Thymus (tissue), 14 donors: ENCODE data around the gene KCNK1. TPM values are rescaled to one million over a fixed set of nuclear protein-coding genes. Genes with fewer than 3 reads are reported as not detected.
A peak's percentile ranks its signal among the peaks of the same experiment; 100 is the strongest.

ENCODE experiments used
- DNase-seq, 9 donors: peaks; one replicate each; pipeline ENCODE4 v3.0.0-alpha.2; 2013; ENCODE audit warnings: low spot score in 9 of 9, low read depth in 6 of 9, missing footprints in 1 of 9
- H3K27ac ChIP-seq, 2 donors: one replicate each; pipeline ENCODE4 v1.5.1; 2013; ENCODE audit warnings: control low read depth in 1 of 2, low read depth in 1 of 2, low read length in 1 of 2, mild to moderate bottlenecking in 1 of 2, moderate library complexity in 1 of 2
- H3K27me3 ChIP-seq, 2 donors: one replicate each; pipeline ENCODE4 v1.5.1; 2013; ENCODE audit warnings: low read length in 1 of 2; ENCODE audit not compliant: control insufficient read depth in 2 of 2, insufficient read depth in 1 of 2
- H3K36me3 ChIP-seq, 2 donors: one replicate each; pipeline ENCODE4 v1.5.1; 2013; ENCODE audit warnings: low read length in 1 of 2, mild to moderate bottlenecking in 1 of 2, moderate library complexity in 1 of 2; ENCODE audit not compliant: control insufficient read depth in 2 of 2, insufficient read depth in 2 of 2
- H3K4me1 ChIP-seq, 2 donors: one replicate each; pipeline ENCODE4 v1.5.1; 2013; ENCODE audit warnings: low read length in 2 of 2; ENCODE audit not compliant: control insufficient read depth in 2 of 2, insufficient read depth in 2 of 2
- H3K4me3 ChIP-seq, 2 donors: one replicate each; pipeline ENCODE4 v1.5.1; 2013; ENCODE audit warnings: low read length in 2 of 2, control low read depth in 1 of 2, mild to moderate bottlenecking in 1 of 2
- H3K9me3 ChIP-seq, 2 donors: one replicate each; pipeline ENCODE4 v1.5.1; 2013; ENCODE audit warnings: low read length in 1 of 2, mild to moderate bottlenecking in 1 of 2; ENCODE audit not compliant: control insufficient read depth in 2 of 2, insufficient read depth in 1 of 2
- WGBS: extraction: QIAGEN DNeasy Blood & Tissue Kit; methylation state at CpG from one replicate; pipeline ENCODE4 v1.1.7; 2013; 5-methylcytosine and 5-hydroxymethylcytosine counted together
- long read RNA-seq, 10 donors: transcript quantifications; one replicate each; lab custom pipeline, GENCODE V29; 2026
- polyA plus RNA-seq: library from polyadenylated mRNA; stranded (reverse); fragments of 200-250 nt; gene quantifications from one replicate; pipeline ENCODE4 v1.2.3, GENCODE V29; 2013
- total RNA-seq: library from RNA; stranded (reverse); fragments of 120-200 nt; gene quantifications from one replicate; pipeline ENCODE4 v1.2.4, GENCODE V29; 2013
- donor health status: healthy.

Gene KCNK1
- total RNA-seq (0.66 TPM), polyA plus RNA-seq (6.3 TPM)
- long read RNA-seq, donor 1: 0 reads
- long read RNA-seq, donor 2, partial matches to known transcripts: 0 of 2 reads
- long read RNA-seq, donor 2, other reads (novel, unspliced or antisense): 0 of 2 reads
- long read RNA-seq, donor 3: 0 reads
- long read RNA-seq, donor 4, partial matches to known transcripts: 0 of 1 reads
- long read RNA-seq, donor 4, other reads (novel, unspliced or antisense): 0 of 1 reads
- long read RNA-seq, donor 5, partial matches to known transcripts: 0 of 2 reads
- long read RNA-seq, donor 5, other reads (novel, unspliced or antisense): 0 of 2 reads
- long read RNA-seq, donor 6, partial matches to known transcripts: 0 of 1 reads
- long read RNA-seq, donor 6, other reads (novel, unspliced or antisense): 0 of 1 reads
- long read RNA-seq, donor 7: 0 reads
- long read RNA-seq, donor 8: 0 reads
- long read RNA-seq, donor 9: 0 reads
- long read RNA-seq, donor 10: 0 reads

DNA sequence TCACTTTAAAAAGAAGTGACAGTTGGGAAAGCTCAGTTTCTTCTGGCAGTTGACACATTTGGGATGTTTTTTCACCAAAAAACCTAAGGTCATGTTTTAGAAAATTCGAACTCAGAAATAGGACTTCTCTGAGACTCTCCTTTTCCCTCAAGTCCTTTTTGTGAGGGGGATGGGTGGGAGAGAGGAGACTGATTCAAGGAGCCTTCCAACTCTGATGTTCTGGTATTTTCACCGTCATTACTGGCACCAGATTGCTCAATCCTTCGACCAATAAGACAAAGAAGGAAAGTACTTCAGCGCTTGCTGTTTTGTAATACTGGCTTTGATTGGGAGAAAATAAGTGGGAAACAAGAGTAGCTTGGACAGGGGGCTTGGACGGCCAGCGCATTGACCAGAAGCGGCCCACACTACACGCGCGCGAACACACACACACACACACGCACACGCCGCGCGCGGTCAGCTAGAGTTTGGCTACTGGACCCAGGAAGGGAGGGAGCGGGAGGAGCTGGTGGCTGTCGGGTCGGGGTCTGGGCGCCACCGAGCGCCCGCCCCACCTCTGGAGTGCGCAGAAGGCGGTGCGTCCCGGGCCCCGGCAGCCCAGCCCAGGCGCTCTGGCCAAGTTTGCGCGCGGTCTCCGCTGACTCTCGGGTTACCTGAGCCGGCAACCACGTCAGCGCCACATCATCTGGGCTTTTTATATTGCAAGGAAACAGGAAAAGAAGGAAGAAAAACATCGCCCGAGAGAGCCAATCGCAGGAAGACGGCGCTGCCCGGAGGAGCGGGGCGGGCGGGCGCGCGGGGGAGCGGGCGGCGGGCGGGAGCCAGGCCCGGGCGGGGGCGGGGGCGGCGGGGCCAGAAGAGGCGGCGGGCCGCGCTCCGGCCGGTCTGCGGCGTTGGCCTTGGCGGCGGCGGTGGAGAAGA is at the start of gene KCNK1:
KCNK1 (plus strand) TSS at position 855 of the 921 bp plus-strand sequence; CDS start at position 921, 66 bp downstream.
- peak within 1 kb of the TSS in 1 of 2 donors; percentile 20 for H3K4me3 ChIP-seq
- no peaks in the 10 kb centered on the region for H3K36me3 ChIP-seq
- H3K4me1 ChIP-seq: peaks cover 0 to 4% of the 10 kb centered on the region in 2 donors
- 3% methylated on average over 70 of the region's 70 CpGs for WGBS
- DNase-seq: no peak
- H3K27ac ChIP-seq: no peak within 1 kb of the TSS
- no peaks in the 10 kb centered on the region for H3K9me3 ChIP-seq
- peaks cover 32 to 57% of the 10 kb centered on the region in 2 donors for H3K27me3 ChIP-seq

DNA sequence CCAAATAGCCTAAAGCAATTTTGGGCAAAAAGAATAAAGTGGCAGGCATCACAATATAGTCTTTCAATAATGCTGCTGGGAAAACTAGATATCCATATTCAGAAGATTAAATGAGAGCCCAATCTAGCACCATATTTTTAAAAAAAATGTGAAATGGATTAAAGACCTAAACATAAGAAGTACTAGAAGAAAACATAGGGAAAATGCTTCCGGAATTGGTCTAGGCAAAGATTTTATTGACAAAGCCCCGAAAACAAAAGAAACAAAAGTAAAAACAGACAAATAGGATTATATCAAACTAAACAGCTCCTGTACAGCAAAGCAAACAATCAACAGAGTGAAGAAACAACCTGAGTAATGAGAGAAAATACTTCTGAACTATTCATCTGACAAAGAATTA is 48.6 kb upstream of the KCNK1 start:
- no peaks in the 10 kb centered on the region for H3K36me3 ChIP-seq
- 97% methylated on average over 2 of the region's 2 CpGs for WGBS
- no peaks in the 10 kb centered on the region for H3K27me3 ChIP-seq
- H3K4me3 ChIP-seq: no peak overlapping the region
- H3K27ac ChIP-seq: no peak overlapping the region
- no peaks in the 10 kb centered on the region for H3K4me1 ChIP-seq
- DNase-seq: no peak
- H3K9me3 ChIP-seq: peaks cover 1 to 8% of the 10 kb centered on the region in 2 donors

DNA sequence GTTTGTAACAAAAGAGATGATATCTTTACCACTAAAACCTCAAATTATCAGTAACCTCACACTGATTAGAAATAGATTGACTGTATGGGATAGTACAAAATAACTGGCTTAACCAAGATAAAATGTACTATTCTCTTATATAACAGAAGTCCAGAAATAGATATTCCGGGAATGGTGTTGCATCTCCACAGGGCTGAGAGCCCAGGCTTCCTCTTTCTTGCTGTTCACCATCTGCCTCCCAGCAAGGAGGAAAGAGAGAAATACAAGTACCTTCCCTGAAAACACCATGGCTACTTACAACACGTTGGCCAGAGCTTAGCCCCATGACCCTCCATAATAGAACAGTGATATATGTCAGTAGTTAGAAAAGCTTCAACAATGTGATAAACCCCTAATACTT is 47.0 kb upstream of the KCNK1 start:
- no peak overlapping the region for H3K4me3 ChIP-seq
- no peaks in the 10 kb centered on the region for H3K4me1 ChIP-seq
- H3K27ac ChIP-seq: no peak overlapping the region
- H3K27me3 ChIP-seq: no peaks in the 10 kb centered on the region
- no peak for DNase-seq
- H3K36me3 ChIP-seq: no peaks in the 10 kb centered on the region
- 86% methylated on average over 2 of the region's 2 CpGs for WGBS
- H3K9me3 ChIP-seq: no peaks in the 10 kb centered on the region

DNA sequence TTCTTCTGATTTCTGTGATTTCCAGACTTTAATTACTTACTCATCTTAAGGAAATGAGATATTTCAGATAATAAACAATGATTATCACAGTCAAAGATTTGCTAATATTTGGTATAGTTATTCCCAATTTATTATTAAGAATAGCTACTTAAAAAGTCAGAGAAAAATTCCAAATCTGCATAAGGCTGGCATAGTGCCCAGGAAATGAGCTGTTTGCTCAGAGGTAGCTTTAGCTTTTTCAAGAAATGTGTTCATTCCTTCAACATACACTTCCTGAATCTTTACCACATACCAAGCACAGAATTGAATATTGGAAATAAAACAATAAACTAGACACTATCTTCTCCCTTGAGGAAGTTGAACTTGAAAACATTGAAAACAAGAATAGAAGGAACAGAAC is 44.3 kb upstream of the KCNK1 start:
- Histone ChIP-seq H3K4me1 (no peaks in the 10 kb centered on the region), H3K27me3 (no peaks in the 10 kb centered on the region), H3K9me3 (no peaks in the 10 kb centered on the region), H3K36me3 (no peaks in the 10 kb centered on the region), H3K4me3 (no peak overlapping the region), H3K27ac (no peak overlapping the region)
- DNase-seq: no peak

DNA sequence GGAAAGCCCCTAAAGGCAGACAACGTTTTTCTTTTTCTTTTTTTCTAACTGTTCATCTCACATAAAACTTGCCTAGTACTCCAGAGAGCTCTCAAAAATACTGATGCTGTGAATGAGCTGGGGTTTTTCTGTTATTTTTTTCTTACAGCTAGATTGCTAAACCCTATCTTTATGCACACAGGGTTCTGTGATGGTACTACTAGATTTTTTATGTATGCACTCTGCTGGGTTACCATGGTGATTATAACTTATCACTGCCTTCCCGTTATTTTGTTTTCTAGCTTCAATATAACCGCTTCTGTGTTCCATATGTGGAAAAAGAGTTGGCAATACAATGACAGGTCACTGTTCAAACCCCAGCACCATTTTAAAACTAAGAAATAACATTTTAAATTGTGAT is 43.7 kb upstream of the KCNK1 start:
- Histone ChIP-seq H3K27me3 (no peaks in the 10 kb centered on the region), H3K4me1 (no peaks in the 10 kb centered on the region), H3K9me3 (no peaks in the 10 kb centered on the region), H3K27ac (no peak overlapping the region), H3K4me3 (no peak overlapping the region), H3K36me3 (no peaks in the 10 kb centered on the region)
- DNase-seq: no peak
- WGBS: 82% methylated on average over 3 of the region's 3 CpGs

DNA sequence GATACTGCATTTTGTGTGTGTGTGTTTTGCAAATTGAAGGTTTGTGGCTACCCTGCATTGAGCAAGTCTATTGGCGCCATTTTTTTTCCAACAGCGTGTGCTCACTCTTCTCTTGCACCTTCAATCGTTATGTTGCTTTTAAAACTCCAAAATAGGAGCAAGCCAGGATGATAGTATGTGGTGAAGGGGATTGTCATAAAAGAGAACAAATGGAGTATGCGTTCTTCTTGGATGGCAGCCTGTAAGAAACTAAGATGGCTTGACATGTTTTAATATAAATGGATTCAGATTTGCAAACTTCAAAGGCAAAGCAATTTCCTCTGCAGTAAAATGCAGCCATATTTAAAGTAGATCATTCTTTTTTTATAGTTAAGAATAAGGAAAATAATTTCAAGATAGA is 43.2 kb upstream of the KCNK1 start:
- DNase-seq: no peak
- 93% methylated on average over 4 of the region's 4 CpGs for WGBS

DNA sequence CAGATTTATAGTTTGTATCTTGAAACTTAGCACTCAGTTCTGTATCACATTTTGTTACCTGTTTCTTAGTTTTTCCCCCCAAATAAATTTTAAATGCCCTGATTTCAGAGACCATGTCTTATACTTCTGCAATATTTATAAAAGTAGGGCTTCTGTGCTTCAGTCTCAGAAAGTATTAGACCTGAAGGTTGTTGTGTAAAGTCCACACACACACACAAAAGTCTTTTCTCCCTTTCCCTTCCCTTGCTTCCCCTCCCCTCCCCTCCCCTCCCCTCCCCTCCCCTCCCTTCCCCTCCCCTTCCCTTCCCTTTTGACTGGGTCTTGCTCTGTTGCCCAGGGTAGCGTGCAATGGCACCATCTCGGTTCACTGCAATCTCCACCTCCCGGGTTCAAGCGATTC is 41.0 kb upstream of the KCNK1 start:
- Histone ChIP-seq H3K4me3 (no peak overlapping the region), H3K4me1 (no peaks in the 10 kb centered on the region), H3K27ac (no peak overlapping the region), H3K9me3 (no peaks in the 10 kb centered on the region), H3K27me3 (no peaks in the 10 kb centered on the region), H3K36me3 (no peaks in the 10 kb centered on the region)
- 95% methylated on average over 4 of the region's 4 CpGs for WGBS
- DNase-seq: no peak

More for the DNA sequence above, 43.2 kb upstream of the KCNK1 start:
- no peaks in the 10 kb centered on the region for H3K9me3 ChIP-seq
- H3K27ac ChIP-seq: no peak overlapping the region
- no peaks in the 10 kb centered on the region for H3K36me3 ChIP-seq
- no peaks in the 10 kb centered on the region for H3K4me1 ChIP-seq
- H3K4me3 ChIP-seq: no peak overlapping the region
- H3K27me3 ChIP-seq: no peaks in the 10 kb centered on the region

DNA sequence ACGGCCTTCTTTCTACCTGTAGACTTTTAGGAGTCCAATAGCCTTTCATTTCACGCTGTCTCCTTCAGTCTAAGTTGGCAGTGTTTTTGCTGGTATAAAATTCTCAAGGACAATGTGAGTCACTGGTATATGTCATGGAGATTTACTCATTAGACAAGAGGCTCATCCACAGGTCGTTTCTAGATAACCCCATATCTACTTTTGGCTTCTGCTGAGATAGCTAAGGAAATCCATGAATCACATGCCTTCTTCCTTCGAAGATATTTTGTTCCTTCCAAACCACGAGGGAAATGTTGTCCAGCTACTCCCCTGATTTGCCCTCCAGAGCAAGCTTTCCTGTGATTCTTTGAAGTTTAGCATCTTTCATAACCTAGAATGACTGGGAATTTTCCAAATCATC is 38.5 kb upstream of the KCNK1 start:
- Histone ChIP-seq H3K27me3 (no peaks in the 10 kb centered on the region), H3K4me3 (no peak overlapping the region), H3K9me3 (no peaks in the 10 kb centered on the region), H3K36me3 (no peaks in the 10 kb centered on the region), H3K4me1 (no peaks in the 10 kb centered on the region), H3K27ac (no peak overlapping the region)
- DNase-seq: no peak
- 83% methylated on average over 5 of the region's 5 CpGs for WGBS

DNA sequence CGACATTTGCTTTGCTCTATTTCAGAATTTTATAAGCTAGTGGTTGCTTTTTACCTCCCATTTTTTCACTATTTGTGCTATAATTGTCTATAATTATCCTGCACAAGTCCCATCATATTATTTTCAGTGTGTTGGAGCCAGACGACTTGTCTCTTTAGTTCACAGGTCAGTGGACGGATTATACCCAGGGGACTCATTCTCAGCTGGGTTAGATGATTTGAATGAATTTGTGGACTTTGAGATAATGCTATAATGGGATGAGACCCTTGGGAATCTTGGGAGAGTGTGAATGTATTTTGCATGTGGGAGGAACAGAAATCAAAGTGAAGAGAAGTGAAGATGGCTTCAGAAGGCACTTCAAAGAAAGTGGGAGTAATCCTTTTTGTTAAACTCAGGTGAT is 31.5 kb upstream of the KCNK1 start:
- no peaks in the 10 kb centered on the region for H3K9me3 ChIP-seq
- no peak overlapping the region for H3K4me3 ChIP-seq
- no peaks in the 10 kb centered on the region for H3K4me1 ChIP-seq
- no peaks in the 10 kb centered on the region for H3K36me3 ChIP-seq
- no peak overlapping the region for H3K27ac ChIP-seq
- H3K27me3 ChIP-seq: no peaks in the 10 kb centered on the region
- DNase-seq: no peak
- 91% methylated on average over 3 of the region's 3 CpGs for WGBS
